GM21390 (cell line): Measurements from ENCODE around the gene MRPL12.
"Not testable (repeated sequence)": the region's sequence is repeated elsewhere in the genome, so short reads cannot be mapped to it uniquely, and the experiment has no call there.

Experiments used
- ATAC-seq: cut with Tn5 transposase; IDR thresholded peaks from one replicate; pipeline ENCODE4 v1.9.1; 2021; ENCODE audit not compliant: unreplicated experiment

MRPL12 gene

DNA sequence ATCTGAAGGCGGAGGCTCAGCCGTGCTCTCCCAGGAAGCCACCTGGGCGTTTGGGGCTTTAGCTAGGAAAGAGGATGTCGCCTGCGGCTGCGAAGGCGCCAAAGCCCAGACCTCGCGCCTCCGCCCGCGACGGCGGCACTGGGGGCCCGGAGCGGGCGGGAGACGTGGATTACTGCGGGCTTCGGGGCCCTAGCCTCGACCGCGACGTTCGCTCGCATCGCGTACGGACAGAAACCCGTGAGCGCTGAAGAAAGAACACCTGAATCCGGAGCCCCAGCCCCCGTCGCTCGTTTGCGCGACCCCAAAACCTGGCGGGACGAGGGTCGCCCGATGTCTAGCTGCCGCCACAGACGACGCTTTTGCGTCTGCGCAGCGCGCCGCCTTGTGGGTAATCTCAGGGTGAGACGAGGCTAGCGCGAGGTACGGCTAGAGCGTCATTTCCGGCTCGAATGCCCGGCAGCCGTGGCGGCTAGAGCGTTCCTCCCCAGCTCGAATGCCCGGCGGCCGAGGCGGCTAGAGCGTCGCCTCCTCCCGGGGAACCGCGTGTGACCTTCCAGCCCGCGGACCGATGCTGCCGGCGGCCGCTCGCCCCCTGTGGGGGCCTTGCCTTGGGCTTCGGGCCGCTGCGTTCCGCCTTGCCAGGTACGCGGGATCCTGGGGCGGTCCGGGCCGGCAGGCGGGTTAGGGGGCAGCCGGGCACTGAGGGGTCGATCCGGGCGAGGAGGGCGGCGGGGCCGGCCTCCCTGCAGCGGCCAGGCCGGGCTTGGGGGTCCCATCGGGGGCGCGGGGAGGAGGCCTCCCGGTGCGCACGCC lies at the start of gene MRPL12:
TSS of gene MRPL12 (plus strand) at position 434 of the 813 bp plus-strand sequence. CDS start at position 569, 135 bp downstream.
- peak; percentile 78 for ATAC-seq

DNA sequence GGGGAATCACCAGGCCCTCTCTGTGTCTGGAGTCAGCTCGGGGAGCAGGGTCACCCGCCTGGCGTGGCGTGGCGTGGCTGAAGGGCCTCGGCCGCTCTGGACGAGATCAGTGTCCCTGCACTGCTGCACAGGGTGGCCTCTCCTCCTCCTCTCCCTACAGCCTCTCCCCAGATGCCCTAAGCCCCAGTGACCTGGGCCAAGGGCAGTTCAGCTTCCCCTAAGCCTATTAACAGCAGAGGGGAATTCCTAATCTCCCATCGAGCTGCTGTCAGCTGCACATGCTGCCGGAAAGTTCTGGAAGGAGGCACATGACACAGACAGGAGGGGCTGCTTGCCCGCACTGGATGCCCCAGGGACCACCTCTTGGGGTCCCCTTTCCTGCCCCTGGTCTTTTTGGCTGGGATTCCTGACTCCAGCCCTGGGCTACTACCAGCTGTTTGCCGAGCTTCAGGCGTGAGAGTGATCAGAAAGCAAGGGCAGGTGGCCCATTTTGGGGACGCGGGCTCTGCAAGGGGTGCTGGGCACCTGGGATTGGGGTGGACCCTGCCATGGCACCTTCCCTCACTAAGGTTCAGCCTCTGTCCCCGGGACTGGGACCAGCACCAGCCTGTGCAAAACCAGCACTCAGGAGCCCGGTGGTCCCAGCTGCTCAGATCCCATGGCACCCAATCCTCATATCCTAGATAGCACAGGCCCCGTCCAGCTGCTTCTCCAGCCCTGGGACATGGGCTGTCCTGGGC lies 47.6 kb upstream of the MRPL12 start:
- ATAC-seq, result no peak

GRCh38 chr17:81656118-81656743 lies 46.9 kb upstream of the MRPL12 start, which contains the start of gene PDE6G:
Gene PDE6G, minus strand, starts transcription at chr17:81656542. Its CDS starts 3,237 bp downstream, at chr17:81653305.
- no peak for ATAC-seq

DNA sequence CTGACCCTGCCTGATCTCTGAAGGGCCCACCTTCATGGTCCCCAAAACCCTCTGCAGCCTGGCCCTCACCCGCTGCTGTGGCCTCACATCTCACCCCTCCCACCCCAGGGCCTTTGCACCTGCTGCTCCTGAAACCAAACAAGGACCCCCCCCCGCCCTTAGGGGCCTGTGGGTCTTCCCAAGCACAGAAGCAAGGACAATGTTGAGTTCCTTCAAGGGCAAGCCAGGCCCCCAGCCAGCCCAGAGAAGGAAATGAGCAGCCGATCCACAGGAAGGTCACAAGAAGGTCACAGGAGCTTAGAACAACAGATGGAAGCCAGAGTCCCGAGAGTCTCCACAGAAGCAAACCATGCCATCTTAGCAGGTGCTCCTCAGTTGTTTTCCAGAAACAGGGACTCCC lies 46.3 kb upstream of the MRPL12 start:
- ATAC-seq, result no peak

DNA sequence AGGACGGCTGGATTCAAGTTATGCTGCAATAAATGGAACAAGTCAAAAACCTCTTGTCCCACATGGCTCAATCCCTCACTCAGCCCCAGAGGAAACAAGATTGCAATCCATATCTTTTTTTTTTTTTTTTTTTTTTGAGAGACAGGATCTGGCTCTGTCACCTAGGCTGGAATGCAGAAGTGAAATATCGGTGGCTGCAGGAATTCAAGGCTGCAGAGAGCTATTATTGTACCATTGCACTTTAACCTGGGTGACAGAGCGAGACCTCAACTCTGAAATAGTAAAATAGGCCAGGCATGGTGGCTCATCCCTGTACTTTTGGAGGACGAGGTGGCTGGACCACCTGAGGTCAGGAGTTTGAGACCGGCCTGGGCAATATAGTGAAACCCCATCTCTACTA lies 44.1 kb upstream of the MRPL12 start:
- ATAC-seq, result no peak

DNA sequence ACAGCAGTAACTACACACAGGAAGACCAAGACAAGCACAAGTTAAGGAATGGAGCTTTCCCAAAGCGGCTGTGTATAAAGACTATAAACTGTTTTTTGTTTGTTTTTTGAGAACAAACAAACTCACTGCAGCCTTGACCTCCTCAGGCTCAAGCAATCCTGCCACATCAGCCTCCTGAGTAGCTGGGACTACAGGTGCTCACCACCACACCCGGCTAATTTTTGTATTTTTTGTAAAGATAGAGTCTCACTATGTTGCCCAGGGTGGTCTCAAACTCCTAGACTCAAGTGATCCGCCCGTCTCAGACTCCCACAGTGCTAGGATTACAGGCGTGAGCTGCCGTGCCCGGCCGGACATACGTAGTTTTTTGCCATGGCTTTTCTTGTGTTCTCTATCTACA lies 42.7 kb upstream of the MRPL12 start:
- no peak for ATAC-seq

DNA sequence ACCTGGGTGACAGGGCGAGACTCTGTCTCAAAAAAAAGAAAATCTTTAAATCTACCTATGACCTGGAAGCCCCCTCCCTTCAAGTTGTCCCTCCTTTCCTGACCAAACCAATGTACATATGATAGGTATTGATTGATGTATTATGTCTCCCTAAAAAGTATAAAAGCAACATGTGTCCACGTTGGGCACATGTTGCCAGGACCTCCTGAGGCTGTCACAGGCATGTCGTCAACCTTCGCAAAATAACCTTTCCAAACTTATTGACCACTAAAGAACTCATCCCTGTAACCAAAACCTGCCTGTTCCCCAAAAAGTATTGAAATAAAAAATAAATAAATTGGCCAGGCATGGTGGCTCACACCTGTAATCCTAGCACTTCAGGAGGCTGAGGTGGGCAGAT lies 41.2 kb upstream of the MRPL12 start:
- no peak for ATAC-seq

- no peak for ATAC-seq
These were observed 39.1 kb upstream of the MRPL12 start for GRCh38 chr17:81664051-81664470.

GRCh38 chr17:81665205-81666091 lies 37.7 kb upstream of the MRPL12 start:
- ATAC-seq, result peak; percentile 19

- ATAC-seq, result peak; percentile 13
These were observed 37.1 kb upstream of the MRPL12 start for GRCh38 chr17:81666092-81666341.

GRCh38 chr17:81666342-81667191 lies 36.6 kb upstream of the MRPL12 start, which contains the start of the genes CCDC137 and OXLD1:
Gene CCDC137, plus strand, starts transcription at chr17:81666737. Its CDS starts 30 bp downstream, at chr17:81666767.
Gene OXLD1, minus strand, starts transcription at chr17:81666605. Its CDS starts 28 bp downstream, at chr17:81666577.
- ATAC-seq, result peak; percentile 90

DNA sequence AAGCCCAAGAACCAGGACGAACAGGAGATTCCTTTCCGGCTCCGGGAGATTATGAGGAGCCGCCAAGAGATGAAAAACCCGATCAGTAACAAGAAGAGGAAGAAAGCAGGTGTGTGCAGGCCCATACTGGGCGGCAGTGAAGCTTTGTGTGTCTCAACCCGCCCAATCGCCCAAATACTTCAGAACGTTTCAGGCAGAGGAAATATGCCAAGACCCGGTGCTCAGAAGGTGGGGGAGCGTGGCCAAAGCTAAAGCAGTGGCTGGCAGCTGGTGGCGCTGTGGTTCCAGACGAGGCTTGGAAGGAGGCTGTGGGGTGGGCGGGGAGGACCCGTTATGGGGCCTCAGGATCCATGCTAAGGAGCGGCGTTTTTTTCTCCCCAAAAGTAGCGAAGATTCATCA lies 35.4 kb upstream of the MRPL12 start:
- no peak for ATAC-seq

GRCh38 chr17:81672504-81672903 lies 30.7 kb upstream of the MRPL12 start:
- no peak for ATAC-seq

DNA sequence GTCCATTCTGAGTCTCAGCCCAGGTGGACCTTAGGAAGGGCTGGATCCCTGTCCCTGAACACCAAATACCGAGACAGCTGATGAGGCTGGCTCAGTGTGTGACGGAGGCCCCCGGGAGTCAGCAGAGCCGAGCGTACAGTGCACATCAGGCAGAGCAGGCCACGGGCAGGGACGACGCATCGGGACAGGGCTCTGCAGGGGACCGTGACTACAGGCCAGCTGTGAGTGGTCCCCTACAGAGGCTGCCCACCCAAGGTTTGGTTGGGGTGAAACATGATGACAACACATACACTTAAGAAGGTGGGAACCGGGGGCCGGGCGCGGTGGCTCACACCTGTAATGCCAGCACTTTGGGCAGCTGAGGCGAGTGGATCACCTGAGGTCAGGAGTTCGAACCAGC lies 30.2 kb upstream of the MRPL12 start:
- no peak for ATAC-seq

GRCh38 chr17:81673561-81674258 lies 29.5 kb upstream of the MRPL12 start:
- ATAC-seq, result no peak

DNA sequence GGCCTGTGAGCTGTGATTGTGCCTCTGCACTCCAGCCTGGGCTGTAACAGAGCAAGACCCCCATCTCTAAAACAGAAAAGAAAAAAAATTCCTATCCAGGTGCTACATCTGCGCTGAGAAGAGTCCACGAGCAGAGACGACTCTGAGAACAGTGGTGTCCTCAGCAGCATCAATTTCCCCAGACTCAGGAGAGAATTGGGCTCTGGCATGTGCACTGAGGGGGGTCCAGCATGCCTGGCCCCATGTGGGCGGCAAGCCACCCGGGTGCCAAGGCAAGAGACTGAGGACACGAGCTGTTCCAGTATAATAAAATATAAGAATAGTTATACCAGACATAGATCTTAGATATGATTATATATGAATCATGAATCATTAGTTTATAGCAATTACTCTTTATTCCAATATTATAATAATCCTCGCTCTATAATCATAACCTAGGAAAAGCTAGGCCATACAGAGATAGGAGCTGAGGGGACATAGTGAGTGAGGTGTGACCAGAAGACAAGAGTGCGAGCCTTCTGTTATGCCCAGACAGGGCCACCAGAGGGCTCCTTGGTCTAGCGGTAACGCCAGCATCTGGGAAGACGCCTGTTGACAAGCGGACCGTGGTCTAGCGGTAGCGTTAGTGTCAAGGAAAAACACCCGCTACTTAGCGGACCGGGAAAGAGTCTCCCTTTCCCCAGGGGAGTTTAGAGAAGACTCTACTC lies 27.5 kb upstream of the MRPL12 start:
- not testable (repeated sequence) for ATAC-seq

DNA sequence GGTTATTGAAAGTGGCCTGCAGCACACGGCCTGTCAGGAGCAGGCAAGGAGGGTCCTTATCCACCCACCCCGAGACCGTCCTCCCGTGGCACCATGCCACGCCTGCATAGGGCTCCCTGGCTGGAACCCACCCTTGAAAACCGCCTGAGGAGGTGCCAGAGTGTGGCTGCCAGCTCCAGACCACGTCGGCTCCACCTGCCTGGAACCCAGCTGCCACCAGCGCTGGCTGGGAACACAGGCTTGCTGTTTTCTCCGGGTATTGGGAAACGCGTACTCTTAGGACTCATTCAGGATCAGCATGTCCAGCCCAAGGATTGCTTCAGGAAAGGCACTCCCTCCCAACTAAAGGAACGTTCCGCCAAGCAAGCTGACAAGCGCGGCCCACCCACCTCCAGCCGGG lies 26.3 kb upstream of the MRPL12 start:
- ATAC-seq, result no peak

DNA sequence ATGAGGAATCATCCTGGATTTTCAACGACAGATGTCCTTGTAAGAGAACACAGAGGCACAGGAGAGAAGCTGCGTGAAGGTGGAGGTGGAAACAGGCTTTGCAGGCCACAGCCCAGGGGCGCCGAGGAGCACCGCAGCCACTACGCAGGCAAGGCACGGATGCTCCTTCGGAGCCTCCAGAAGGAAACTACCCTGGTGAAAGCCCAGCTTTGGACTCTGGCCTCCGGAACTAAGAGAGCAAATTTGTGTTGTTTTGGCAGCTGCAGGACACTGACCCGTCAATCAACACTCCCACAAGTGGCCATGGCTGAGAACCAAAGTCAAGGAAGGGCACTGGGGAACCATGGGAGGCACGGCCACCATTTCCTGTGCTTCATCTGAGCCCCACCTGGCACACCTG lies 23.0 kb upstream of the MRPL12 start:
- ATAC-seq, result no peak

GRCh38 chr17:81681672-81682071 lies 21.5 kb upstream of the MRPL12 start:
- ATAC-seq, result no peak
